Heart left ventricle (tissue), 16 donors: ENCODE data around the gene PARD6A. TPM values are rescaled to one million over a fixed set of nuclear protein-coding genes. Genes with fewer than 3 reads are reported as not detected.

ENCODE experiments used
- ATAC-seq, 4 donors: fragments of 200-7000 bp; cut with Tn5 transposase; one replicate each; pipeline ENCODE4 v1.9.1; 2020 to 2022; ENCODE audit warnings: moderate library complexity in 4 of 4, mild to moderate bottlenecking in 3 of 4, moderate number of reproducible peaks in 1 of 4
- DNase-seq, 5 donors: peaks; one replicate each; pipeline ENCODE4 v3.0.0-alpha.2; 2020
- H3K27ac ChIP-seq, 12 donors: fragments of 200-600 bp; sonication (generic) in 4 of 12; one replicate each; pipeline versions ENCODE4 v1.5.0 to v1.8.0; 2016 to 2022; ENCODE audit warnings: mild to moderate bottlenecking in 2 of 12
- H3K27me3 ChIP-seq, 9 donors: fragments of 200-600 bp; sonication (generic) in 2 of 9; one replicate each; pipeline versions ENCODE4 v1.5.1 to v1.8.0; 2016 to 2022; ENCODE audit warnings: mild to moderate bottlenecking in 3 of 9
- H3K36me3 ChIP-seq, 9 donors: fragments of 200-600 bp; sonication (generic) in 2 of 9; one replicate each; pipeline versions ENCODE4 v1.5.0 to v1.8.0; 2018 to 2022; ENCODE audit warnings: mild to moderate bottlenecking in 2 of 9
- H3K4me1 ChIP-seq, 12 donors: fragments of 200-600 bp; sonication (generic) in 4 of 12; one replicate each; pipeline versions ENCODE4 v1.5.0 to v1.8.0; 2016 to 2022; ENCODE audit warnings: mild to moderate bottlenecking in 3 of 12
- H3K4me3 ChIP-seq, 12 donors: fragments of 200-600 bp; sonication (generic) in 4 of 12; one replicate each; pipeline versions ENCODE4 v1.5.0 to v1.8.0; 2017 to 2022; ENCODE audit warnings: mild to moderate bottlenecking in 9 of 12, moderate library complexity in 4 of 12
- H3K9me3 ChIP-seq, 12 donors: fragments of 200-600 bp; sonication (generic) in 4 of 12; one replicate each; pipeline versions ENCODE4 v1.5.0 to v1.8.0; 2016 to 2022; ENCODE audit warnings: mild to moderate bottlenecking in 1 of 12
- CTCF ChIP-seq, 12 donors: fragments of 200-600 bp; sonication (generic) in 4 of 12; IDR thresholded peaks; one replicate each; pipeline versions ENCODE4 v1.5.0 to v1.8.0; 2018 to 2022; ENCODE audit warnings: antibody characterized with exemption in 12 of 12, mild to moderate bottlenecking in 5 of 12
- POLR2A ChIP-seq, 2 donors: fragments of 450-650 bp; IDR thresholded peaks; one replicate each; pipeline ENCODE4 v1.6.1; 2017; ENCODE audit warnings: antibody characterized with exemption in 2 of 2, mild to moderate bottlenecking in 2 of 2, moderate library complexity in 2 of 2
- WGBS, 4 donors: extraction: QIAGEN DNeasy Blood & Tissue Kit in 2 of 4; methylation state at CpG; one replicate each; pipeline versions ENCODE4 v1.1.5 to v1.1.7; 2013 to 2018; 5-methylcytosine and 5-hydroxymethylcytosine counted together
- intact Hi-C, 10 donors: fragments of 100-400 bp; cut with DNase I; formaldehyde crosslinking; loops; one replicate each; pipeline versions ENCODE4 v1.11.1 to v1.14.2; 2022
- polyA plus RNA-seq, 2 donors: library from polyadenylated mRNA; stranded (reverse); fragments of 200-250 nt; gene quantifications; one replicate each; pipeline ENCODE4 v1.2.3, GENCODE V29; 2013
- total RNA-seq, 9 donors: library from RNA; depleted of rRNA in 2 of 9; stranded (reverse); fragments of >200 nt in 2 of 9; fragmentation: NEBNext Ultra II Directional in 3 of 9; extraction: Animal tissue kit (Norgen Biotek cat#: 25700) in 3 of 9; gene quantifications; one replicate each; pipeline versions ENCODE4 v1.1.0 to v1.2.4, GENCODE V29; 2016 to 2023
- donor health status: ischemic (EF 13 %, LVEDD 7.1; RV severe dilation, severe dysfunction).
- donor health status: healthy with polysubstance abuse.
- donor health status: DM: no; HTN: yes; CAD: no.
- donor health status: DM: no; HTN: no; CAD: no.
- donor health status: ischemic (EF 25% LVEDD 6.9; RV normal size, moderate dysfunction).
- donor health status: ischemic (EF 25% LVEDD 5.7; RV mildly dilated, moderate dysfunction).
- donor health status: healthy.
- donor health status: DM: yes; HTN: yes; CAD: no.
- donor health status: ischemic (EF 35%, LVEDD 5.7; RV mildly dilated, moderate dysfunction).
- donor health status: nonischemic (EF 11% LVEDD 7.7; RV severe dilation, severe dysfunction).
- donor health status: DM: yes; HTN: yes; CAD: no.
- donor health status: PGD.
- donor health status: ischemic (EF 29% LVEDD 5.4; RV normal size, mild dysfunction).
- donor health status: nonischemic (EF 23%, LVEDD 6.1; RV moderate dilation, normal function).

The PARD6A gene
- total and polyA plus RNA-seq, 11 donors, result 1.7 to 7.0 (median 2.9) TPM

GRCh38 chr16:67647681-67648080 lies 13.1 kb upstream of the PARD6A start:
- H3K36me3 ChIP-seq, result no peaks in the 10 kb centered on the region
- peaks cover 0 to 32% (median 7%) of the 10 kb centered on the region in 12 donors for H3K4me1 ChIP-seq
- ATAC-seq (no peak), DNase-seq (no peak)
- H3K27me3 ChIP-seq, result peaks cover 15 to 77% (median 58%) of the 10 kb centered on the region in 9 donors
- H3K4me3 ChIP-seq, result no peak overlapping the region
- 72 to 83% (median 75%) methylated on average over 9 to 13 of the region's 13 CpGs for WGBS, 4 donors
- no peaks in the 10 kb centered on the region for H3K9me3 ChIP-seq
- no peak overlapping the region for H3K27ac ChIP-seq
- TF ChIP-seq POLR2A (IDR thresholded peaks at IDR 0.05) (no peak), CTCF (IDR thresholded peaks at IDR 0.05) (no peak)
- intact Hi-C loops, result loop anchor here in 3 of 10 donors (5.0 to 10.0 kb wide), 2 partner anchors 103 to 125 kb away; no protein-coding TSS in a partner anchor

DNA sequence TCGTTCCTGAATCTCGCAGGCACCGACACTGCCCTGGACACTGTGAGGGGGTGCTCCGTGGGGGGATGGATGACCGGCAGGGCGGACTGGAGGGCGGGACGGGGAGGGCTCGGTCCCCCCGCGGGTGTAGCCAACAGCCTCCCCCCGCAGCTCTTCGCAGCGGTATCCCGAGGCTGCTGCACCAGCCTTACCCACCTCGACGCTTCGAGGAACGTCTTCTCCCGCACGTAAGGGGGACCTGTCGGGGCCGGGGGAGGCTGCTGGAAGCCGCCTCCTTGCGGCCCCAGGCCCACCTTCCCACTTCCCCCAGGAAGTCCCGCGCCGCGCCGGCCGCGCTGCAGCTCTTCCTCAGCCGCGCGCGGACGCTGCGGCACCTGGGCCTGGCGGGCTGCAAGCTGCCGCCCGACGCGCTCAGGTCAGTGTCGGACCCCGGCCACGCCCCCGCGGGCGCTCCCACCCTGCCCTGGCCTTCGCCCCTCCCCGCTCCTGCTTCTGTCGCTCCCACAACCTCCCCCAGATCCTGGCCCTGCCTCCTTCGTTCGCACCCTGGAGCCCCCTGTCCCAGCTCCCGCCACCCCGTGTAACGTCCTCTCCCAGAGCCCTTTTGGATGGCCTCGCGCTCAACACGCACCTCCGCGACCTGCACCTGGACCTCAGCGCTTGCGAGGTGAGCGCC lies 12.5 kb upstream of the PARD6A start:
- H3K27me3 ChIP-seq, result peaks cover 19 to 82% (median 58%) of the 10 kb centered on the region in 9 donors
- WGBS, 4 donors, result 16 to 51% (median 26%) methylated on average over 15 to 65 of the region's 65 CpGs

GRCh38 chr16:67648764-67649407 lies 11.9 kb upstream of the PARD6A start:
- Histone ChIP-seq H3K36me3 (no peaks in the 10 kb centered on the region), H3K27ac (no peak overlapping the region), H3K4me3 (no peak overlapping the region), H3K27me3 (peaks cover 26 to 89% (median 62%) of the 10 kb centered on the region in 9 donors), H3K4me1 (peaks cover 0 to 44% (median 14%) of the 10 kb centered on the region in 12 donors), H3K9me3 (no peaks in the 10 kb centered on the region)
- no peak for ATAC-seq
- intact Hi-C loops, result loop anchor here in 3 of 10 donors (5.0 to 10.0 kb wide), 2 partner anchors 104 to 127 kb away; no protein-coding TSS in a partner anchor
- DNase-seq, result no peak
- WGBS, 4 donors, result 46 to 54% (median 50%) methylated on average over 29 to 35 of the region's 35 CpGs
- TF ChIP-seq CTCF (IDR thresholded peaks at IDR 0.05), result no peak
- no peak for TF ChIP-seq POLR2A (IDR thresholded peaks at IDR 0.05)

More for the DNA sequence above, 12.5 kb upstream of the PARD6A start:
- no peak for ATAC-seq
- no peaks in the 10 kb centered on the region for H3K9me3 ChIP-seq
- no peaks in the 10 kb centered on the region for H3K36me3 ChIP-seq
- DNase-seq, result no peak
- no peak for TF ChIP-seq POLR2A (IDR thresholded peaks at IDR 0.05)
- peaks cover 0 to 37% (median 8%) of the 10 kb centered on the region in 12 donors for H3K4me1 ChIP-seq
- H3K27ac ChIP-seq, result no peak overlapping the region
- intact Hi-C loops, result loop anchor here in 3 of 10 donors (5.0 to 10.0 kb wide), 2 partner anchors 103 to 126 kb away; no protein-coding TSS in a partner anchor
- H3K4me3 ChIP-seq, result no peak overlapping the region

GRCh38 chr16:67649494-67649931 lies 11.2 kb upstream of the PARD6A start:
- 14 to 36% (median 23%) methylated on average over 27 to 34 of the region's 34 CpGs for WGBS, 4 donors
- Histone ChIP-seq H3K27me3 (peaks cover 32 to 91% (median 68%) of the 10 kb centered on the region in 9 donors), H3K27ac (no peak overlapping the region), H3K36me3 (no peaks in the 10 kb centered on the region), H3K4me1 (peaks cover 0 to 44% (median 13%) of the 10 kb centered on the region in 12 donors), H3K4me3 (no peak overlapping the region), H3K9me3 (no peaks in the 10 kb centered on the region)
- TF ChIP-seq CTCF (IDR thresholded peaks at IDR 0.05), result no peak
- TF ChIP-seq POLR2A (IDR thresholded peaks at IDR 0.05), result no peak
- ATAC-seq (peak; percentile 19 to 56 (median 33)), DNase-seq (no peak)
- intact Hi-C loops, result loop anchor here in 3 of 10 donors (5.0 to 10.0 kb wide), 2 partner anchors 105 to 127 kb away; no protein-coding TSS in a partner anchor
